Daoy (cell line): ENCODE results near the gene KRT23. TPM values are rescaled to one million over a fixed set of nuclear protein-coding genes. Genes with fewer than 3 reads are reported as not detected.

ENCODE experiments used
- DNase-seq: peaks from one replicate; pipeline ENCODE4 v3.0.0-alpha.2; 2015; ENCODE audit warnings: low read depth
- total RNA-seq: library from RNA; depleted of rRNA; stranded (reverse); fragments of >200 nt; shearing (Covaris generic); gene quantifications from 2 replicates; pipeline ENCODE4 v1.2.3, GENCODE V29; 2014; rRNA removed

Gene KRT23
- total RNA-seq: not detected in 2 replicates

DNA sequence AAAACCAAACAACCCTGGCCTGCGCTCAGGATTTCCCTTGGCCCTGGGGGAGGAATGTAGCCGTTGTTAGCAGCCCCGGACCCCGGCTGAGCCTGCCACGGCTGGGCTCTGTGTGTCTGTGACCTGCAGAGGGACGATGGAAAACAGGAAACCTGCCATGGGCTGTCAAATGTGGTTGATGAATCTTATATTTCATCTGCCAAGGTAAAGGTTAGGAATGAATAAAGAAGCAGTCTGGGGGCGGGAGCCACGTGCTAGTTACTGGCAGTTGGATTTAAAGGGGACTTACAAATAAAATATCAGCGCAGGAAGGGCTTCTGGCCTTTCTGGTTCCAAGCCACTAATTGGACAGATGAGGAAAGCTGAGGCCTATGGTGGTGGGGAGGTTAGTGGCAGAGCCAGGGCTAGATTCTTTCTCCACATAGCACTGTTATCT, at the start of gene KRT23:
Gene KRT23 (minus strand): TSS at position 263 of the 436 bp plus-strand sequence. CDS start 1,043 bp downstream, outside the sequence.
- no peak for DNase-seq

DNA sequence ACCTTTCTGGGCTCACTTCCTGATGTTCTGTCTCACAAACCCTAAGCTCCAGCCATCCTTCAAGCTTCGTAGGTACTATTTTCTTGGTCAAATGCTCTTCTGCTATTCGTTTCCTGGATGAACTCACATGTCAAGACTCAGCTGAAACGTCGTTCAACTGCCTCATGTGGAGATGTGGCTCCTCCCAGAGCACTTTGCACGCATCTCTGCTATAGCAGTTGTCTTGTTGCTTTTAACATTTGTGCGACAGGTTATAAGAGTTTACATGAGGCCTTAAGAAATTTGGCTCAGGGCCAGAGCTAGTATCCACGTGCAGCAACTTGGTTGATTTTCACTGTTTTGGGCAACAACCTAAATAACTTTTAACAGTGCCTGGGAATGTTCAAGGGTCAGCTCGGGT, 49.5 kb upstream of the KRT23 start:
- no peak for DNase-seq

DNA sequence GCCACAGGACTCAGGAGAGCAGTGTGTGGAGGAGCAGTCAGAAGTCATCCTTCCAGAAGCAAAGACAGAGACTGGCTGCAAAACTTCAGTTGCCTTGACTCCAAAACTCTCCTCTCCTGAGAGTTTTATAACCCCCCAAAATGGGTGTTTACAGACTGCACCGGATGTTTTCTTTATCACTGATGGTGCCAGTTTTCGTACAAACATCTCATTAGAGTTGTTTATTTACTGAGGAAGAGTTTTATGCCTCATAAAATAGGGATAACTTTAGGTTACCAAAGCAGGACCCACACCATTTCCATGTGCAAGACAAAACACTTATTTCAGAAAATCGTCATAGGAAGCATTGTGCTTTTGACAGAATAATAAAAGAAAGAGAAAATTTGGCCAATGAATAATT, 46.8 kb upstream of the KRT23 start, which contains the start of gene KRT40:
Gene KRT40 (minus strand): TSS at position 101 of the 400 bp plus-strand sequence. CDS start 53 bp downstream, at position 48.
- no peak for DNase-seq

- no peak for DNase-seq
These were observed 43.7 kb upstream of the KRT23 start for GRCh38 chr17:40981115-40981514.

- DNase-seq: no peak
These were observed 43.1 kb upstream of the KRT23 start for GRCh38 chr17:40980596-40980995.

GRCh38 chr17:40980117-40980516, 42.7 kb upstream of the KRT23 start:
- DNase-seq: no peak

GRCh38 chr17:40978575-40979151, 41.2 kb upstream of the KRT23 start:
- no peak for DNase-seq

- no peak for DNase-seq
These were observed 38.1 kb upstream of the KRT23 start for GRCh38 chr17:40975516-40975915.

GRCh38 chr17:40974366-40974765, 36.9 kb upstream of the KRT23 start:
- no peak for DNase-seq

DNA sequence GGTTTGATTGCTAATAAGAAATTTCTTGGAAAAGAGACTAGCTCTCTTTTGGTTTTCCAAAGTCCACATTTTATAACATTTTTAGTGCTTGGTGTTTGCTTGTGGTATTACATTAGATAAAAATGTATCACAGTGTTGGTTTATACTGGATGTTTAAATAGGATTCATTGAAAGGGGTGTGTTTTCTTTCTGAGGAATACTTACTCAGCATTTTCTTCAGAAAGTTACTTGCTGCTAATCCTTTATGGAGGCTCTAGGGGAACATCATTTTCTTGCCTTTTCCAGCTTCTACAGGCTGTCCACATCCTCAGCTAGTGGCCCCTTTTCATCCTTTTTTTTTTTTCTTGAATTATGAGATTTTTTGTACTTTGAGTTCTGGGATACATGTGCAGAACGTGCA, 30.1 kb upstream of the KRT23 start:
- no peak for DNase-seq

DNA sequence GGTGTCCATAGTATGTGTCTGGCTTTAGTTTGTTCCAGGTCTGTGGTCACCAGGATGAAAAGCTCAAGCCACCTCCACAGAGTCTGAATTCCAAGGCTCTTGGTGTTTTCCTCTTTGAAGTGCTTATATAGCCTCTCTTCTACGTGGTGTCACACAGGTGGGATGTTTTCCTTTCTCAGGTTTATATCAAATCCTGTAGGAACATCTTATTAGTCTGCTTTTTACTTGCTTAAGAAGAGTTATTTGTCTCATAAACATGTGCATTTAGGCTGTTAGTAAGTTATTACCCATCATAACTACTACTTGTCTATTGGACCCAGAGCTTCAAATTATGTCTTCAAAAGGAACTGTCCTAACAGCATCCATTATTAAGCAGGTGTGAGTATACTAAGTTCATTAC, 29.4 kb upstream of the KRT23 start, which contains the start of gene KRT39:
Gene KRT39 (minus strand): TSS at position 101 of the 400 bp plus-strand sequence. CDS start 92 bp downstream, at position 9.
- DNase-seq: no peak

DNA sequence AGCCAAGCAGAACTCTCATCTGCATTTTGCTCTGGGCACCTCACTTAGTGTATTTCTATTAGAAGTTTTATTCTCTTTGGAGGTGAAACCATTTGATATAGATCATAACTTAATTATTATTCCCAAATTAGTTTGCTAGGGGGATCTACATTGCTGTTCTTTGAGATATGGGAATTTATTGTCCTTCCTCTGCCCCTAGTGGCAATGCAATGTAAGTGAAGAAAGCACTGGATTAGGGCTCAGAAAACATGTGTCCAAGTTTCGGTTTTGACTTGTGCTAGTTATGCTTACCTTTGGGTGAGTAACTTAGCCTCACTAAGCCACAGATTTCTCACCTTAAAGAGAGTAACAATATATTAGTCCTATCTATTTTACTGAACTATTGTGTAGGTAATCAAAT, 26.4 kb upstream of the KRT23 start:
- DNase-seq: peak; percentile 38

DNA sequence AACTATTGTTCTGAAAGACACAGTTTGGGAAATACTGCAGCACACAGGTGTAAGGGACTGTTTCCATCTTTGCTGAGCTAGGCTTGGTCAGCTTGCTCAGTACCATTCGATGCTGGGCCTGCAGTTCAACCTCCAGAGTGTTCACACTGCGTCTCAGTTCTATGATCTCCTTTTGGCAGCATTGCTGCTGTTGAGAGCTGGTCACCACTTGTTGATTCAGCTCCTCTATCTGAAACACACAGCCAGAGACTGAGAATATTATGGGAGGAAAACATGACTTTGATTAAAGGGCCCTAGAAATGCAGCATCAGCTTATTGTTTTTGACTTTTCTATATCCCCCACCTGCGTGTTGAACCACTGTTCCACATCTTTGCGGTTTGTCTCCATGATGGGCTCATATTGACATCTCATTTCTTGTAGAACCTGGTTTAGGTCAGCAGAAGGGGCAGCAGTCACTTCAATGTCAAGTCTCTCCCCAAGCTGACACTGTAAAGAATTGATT, 24.7 kb upstream of the KRT23 start:
- DNase-seq: no peak

DNA sequence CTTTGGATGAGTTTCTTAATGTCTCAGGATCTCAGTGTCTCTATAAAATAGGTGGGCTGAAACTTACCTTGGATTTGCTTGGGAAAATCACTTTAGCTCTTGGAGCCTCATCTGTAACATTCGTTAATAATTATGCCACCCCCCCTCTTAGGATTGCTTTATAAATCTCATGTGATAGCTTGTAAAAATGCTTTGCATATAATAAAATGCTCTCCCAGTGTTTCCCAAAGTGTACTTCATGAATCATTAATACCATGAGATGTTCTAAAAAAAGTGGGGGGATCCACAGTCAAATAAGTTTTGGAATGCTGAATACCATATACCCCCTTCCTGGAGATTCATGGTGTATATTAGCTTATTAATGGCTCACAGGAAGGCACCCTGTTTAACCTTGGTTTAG, 24.1 kb upstream of the KRT23 start:
- DNase-seq: no peak

DNA sequence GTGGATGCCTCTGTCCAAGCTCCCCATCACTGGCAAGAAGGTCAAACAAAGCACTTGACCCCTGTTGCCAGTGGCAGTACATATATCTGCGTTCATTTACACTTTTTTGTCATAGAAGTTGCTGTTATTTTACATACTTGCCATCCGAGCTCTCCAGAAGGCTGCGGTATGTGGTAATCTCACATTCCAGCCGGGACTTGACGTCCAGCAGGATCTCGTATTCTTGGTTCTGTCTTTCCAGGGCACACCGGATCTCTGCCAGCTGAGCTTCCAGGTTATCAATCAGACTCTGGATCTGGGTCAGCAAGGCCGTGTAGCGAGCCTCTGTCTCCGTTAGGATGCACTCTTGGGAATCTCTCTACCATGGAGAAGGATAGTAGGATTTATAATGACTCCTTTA, 22.7 kb upstream of the KRT23 start:
- no peak for DNase-seq

DNA sequence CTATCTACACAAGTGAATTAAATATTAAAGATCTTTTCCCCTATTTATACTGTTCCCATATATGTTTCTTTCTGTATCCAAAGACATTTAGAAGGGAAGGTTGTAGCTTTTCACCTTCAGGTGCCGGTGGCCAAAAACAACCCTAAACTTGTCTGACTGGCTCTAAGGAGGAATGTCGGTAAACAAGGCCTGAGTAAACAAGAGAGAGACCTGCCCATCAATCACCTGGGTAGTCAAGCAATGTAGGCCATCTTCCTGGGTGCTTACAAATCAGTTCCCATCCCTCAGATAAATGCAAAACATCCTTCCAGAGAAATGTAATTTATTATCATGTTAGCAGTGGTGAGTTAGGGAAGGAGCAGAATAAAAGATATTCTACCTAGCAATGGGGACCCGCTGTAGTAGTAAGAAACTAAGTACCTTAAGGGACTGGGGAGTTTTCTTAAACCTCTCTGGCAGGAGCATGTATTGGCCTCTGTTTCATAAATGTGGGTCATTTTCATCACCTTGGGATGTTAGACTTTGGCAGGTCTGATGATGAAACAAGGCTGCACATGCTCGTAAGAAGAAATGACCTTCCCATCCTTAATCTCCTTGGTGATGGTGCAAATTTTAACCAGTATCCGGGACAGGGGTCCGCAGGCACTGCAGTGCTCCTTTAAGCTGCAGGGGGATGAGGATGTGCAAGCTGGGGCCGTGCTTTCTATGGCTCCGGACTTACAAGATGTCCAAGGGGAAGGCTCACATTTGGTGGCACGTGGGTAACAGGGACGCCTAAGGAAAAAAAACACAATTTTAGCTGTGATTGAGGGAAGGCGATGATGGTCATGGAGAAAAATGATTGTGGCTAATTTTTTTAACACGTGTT, 20.9 kb upstream of the KRT23 start:
- DNase-seq: no peak

GRCh38 chr17:40956401-40957254, 19.2 kb upstream of the KRT23 start:
- peak; percentile 82 for DNase-seq

- DNase-seq: peak; percentile 54
These were observed 16.4 kb upstream of the KRT23 start for GRCh38 chr17:40953881-40954280.

GRCh38 chr17:40952661-40953060, 15.2 kb upstream of the KRT23 start:
- no peak for DNase-seq

DNA sequence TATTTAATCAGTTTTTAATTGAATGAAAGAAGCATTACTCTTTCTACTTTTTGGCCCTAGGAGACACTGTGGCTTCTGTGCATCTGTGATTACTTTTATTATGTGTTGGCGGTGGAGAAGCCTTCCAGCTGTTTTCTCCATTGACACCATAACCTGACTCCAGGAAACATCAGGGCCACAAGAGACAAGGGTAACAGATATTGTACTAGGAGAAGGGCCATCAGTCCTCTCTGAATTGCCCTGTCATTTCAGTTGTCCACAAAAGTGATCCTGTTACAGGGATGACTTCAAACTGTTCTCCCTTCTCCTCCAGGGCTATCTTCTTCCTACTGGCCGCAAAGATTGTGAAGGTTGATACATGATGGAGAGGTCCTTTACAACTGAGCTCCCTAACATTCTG, 14.7 kb upstream of the KRT23 start:
- no peak for DNase-seq

DNA sequence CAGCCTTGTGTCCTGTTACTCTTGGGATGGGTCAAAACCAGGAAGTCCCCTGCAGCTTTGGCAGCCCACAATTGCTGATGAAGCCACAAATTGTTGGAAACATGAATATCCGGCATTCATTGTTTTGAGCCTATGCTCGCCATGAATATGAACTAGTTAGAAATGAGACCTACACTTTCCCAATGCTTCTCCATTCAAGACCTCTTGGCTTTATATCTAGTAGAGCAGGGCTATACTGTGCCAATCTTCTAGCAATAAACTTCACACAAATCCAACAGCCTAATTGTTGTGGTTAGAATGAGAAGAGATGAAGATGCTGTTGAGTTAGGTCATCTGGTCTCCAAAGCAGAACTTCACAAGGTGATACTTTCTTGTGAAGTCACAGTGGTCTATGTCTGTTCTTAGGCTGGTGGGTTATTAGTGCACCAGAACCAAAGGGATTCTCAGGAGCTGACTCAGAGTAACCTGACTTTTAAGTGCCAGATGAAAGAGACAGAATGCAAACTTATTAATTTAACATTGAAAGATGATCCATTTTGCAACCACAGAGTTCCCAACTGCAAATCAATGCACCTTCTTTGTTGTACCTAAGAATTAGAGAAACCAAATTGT, 13.7 kb upstream of the KRT23 start:
- no peak for DNase-seq
